Measurements from ENCODE around the gene TP53INP2. TPM values are rescaled to one million over a fixed set of nuclear protein-coding genes. Genes with fewer than 3 reads are reported as not detected.

Gene TP53INP2
- total RNA-seq, 4 donors from 2014 or later: 21.9 to 39.7 (median 31.2) TPM

- no peaks in the 10 kb centered on the region for H3K27me3 ChIP-seq
- no peak overlapping the region for H3K4me3 ChIP-seq (replicated peaks in 1 of 3)
- H3K9me3 ChIP-seq: no peaks in the 10 kb centered on the region
- no peaks in the 10 kb centered on the region for H3K36me3 ChIP-seq
- DNase-seq: no peak
- no peak overlapping the region for H3K27ac ChIP-seq
- 91 to 96% methylated on average over 5 of the region's 5 CpGs for WGBS, 2 donors
- intact Hi-C loops (cut with DNase I): no loop called here
- peaks cover 3 to 6% of the 10 kb centered on the region in 2 donors for H3K4me1 ChIP-seq
- no peak for TF ChIP-seq POLR2A (IDR thresholded peaks at IDR 0.05)
- no peak for TF ChIP-seq CTCF (IDR thresholded peaks at IDR 0.05)
These were observed 30.7 kb upstream of the TP53INP2 start for GRCh38 chr20:34673412-34673811.

- Histone ChIP-seq H3K27ac (no peak overlapping the region), H3K9me3 (no peaks in the 10 kb centered on the region), H3K4me1 (peaks cover 3 to 6% of the 10 kb centered on the region in 2 donors), H3K4me3 (replicated peaks in 1 of 3) (no peak overlapping the region), H3K36me3 (no peaks in the 10 kb centered on the region), H3K27me3 (no peaks in the 10 kb centered on the region)
- no peak for TF ChIP-seq CTCF (IDR thresholded peaks at IDR 0.05)
- intact Hi-C loops (cut with DNase I): no loop called here
- no peak for DNase-seq
- WGBS, 2 donors: 34 to 36% methylated on average over 3 of the region's 3 CpGs
These were observed 28.6 kb upstream of the TP53INP2 start for GRCh38 chr20:34675561-34675960.

- H3K36me3 ChIP-seq: no peaks in the 10 kb centered on the region
- intact Hi-C loops (cut with DNase I): no loop called here
- H3K27me3 ChIP-seq: no peaks in the 10 kb centered on the region
- H3K4me3 ChIP-seq (replicated peaks in 1 of 3): peak overlapping the region; percentile 41 to 85 (median 61)
- 1% methylated on average over 14 of the region's 14 CpGs for WGBS, 2 donors
- TF ChIP-seq CTCF (IDR thresholded peaks at IDR 0.05) (no peak), POLR2A (IDR thresholded peaks at IDR 0.05) (no peak)
- H3K9me3 ChIP-seq: no peaks in the 10 kb centered on the region
- peaks cover 3 to 6% of the 10 kb centered on the region in 2 donors for H3K4me1 ChIP-seq
- H3K27ac ChIP-seq: peak overlapping the region in 2 of 3 donors; percentile 40 to 50
- DNase-seq: no peak
These were observed 28.0 kb upstream of the TP53INP2 start for GRCh38 chr20:34675993-34676641.

- peak within 1 kb of the TSS; percentile 40 to 60 (median 50) for H3K27ac ChIP-seq
- peak; percentile 96 for DNase-seq
- no peaks in the 10 kb centered on the region for H3K27me3 ChIP-seq
- WGBS, 2 donors: 0 to 1% methylated on average over 18 to 41 of the region's 64 CpGs
- H3K36me3 ChIP-seq: no peaks in the 10 kb centered on the region
- peaks cover 3 to 6% of the 10 kb centered on the region in 2 donors for H3K4me1 ChIP-seq
- intact Hi-C loops (cut with DNase I): no loop called here
- H3K9me3 ChIP-seq: no peaks in the 10 kb centered on the region
- peak in 1 of 2 donors; percentile 73 for TF ChIP-seq POLR2A (IDR thresholded peaks at IDR 0.05)
- TF ChIP-seq CTCF (IDR thresholded peaks at IDR 0.05): peak in 3 of 6 experiments; percentile 18 to 43 (median 41)
- peak within 1 kb of the TSS; percentile 41 to 85 (median 61) for H3K4me3 ChIP-seq (replicated peaks in 1 of 3)
These were observed 27.3 kb upstream of the TP53INP2 start, which contains the start of gene PIGU for GRCh38 chr20:34676642-34677373. Gene PIGU (minus strand): TSS chr20:34677092. CDS start chr20:34677085, 7 bp downstream.
